Kidney (tissue), 14 donors: ENCODE data around the gene HOXA7. TPM values are rescaled to one million over a fixed set of nuclear protein-coding genes. Genes with fewer than 3 reads are reported as not detected.
A peak's percentile ranks its signal among the peaks of the same experiment; 100 is the strongest.

Experiments
- DNase-seq, 5 donors: peaks; one replicate each; pipeline ENCODE4 v3.0.0-alpha.2; 2013 to 2020
- FAIRE-seq: peaks from 2 replicates; lab custom pipeline; 2012; peaks lifted over from hg19 to GRCh38; lab: Jason Lieb, UNC
- H3K27ac ChIP-seq, 2 donors: one replicate each; pipeline ENCODE4 v1.7.0; 2013; ENCODE audit warnings: low read depth in 2 of 2, low read length in 2 of 2, inconsistent platforms in 1 of 2
- H3K27me3 ChIP-seq: one replicate; pipeline ENCODE4 v1.7.1; 2013; ENCODE audit warnings: low read length, inconsistent platforms; ENCODE audit not compliant: control insufficient read depth, insufficient read depth
- H3K36me3 ChIP-seq, 3 donors: one replicate each; pipeline versions ENCODE4 v1.7.0 to v1.7.1; 2013; ENCODE audit warnings: low read length in 3 of 3, control low read depth in 1 of 3, inconsistent platforms in 1 of 3; ENCODE audit not compliant: insufficient read depth in 3 of 3, control insufficient read depth in 2 of 3
- H3K4me1 ChIP-seq, 3 donors: one replicate each; pipeline versions ENCODE4 v1.7.0 to v1.7.1; 2013; ENCODE audit warnings: low read length in 3 of 3, inconsistent platforms in 1 of 3, low read depth in 1 of 3; ENCODE audit not compliant: control insufficient read depth in 2 of 3, insufficient read depth in 2 of 3
- H3K4me3 ChIP-seq, 3 donors: one replicate each; pipeline versions ENCODE4 v1.7.0 to v1.8.1; 2013; ENCODE audit warnings: low read length in 3 of 3, control low read depth in 1 of 3, inconsistent platforms in 1 of 3
- H3K9ac ChIP-seq, 3 donors: one replicate each; pipeline versions ENCODE4 v1.7.0 to v1.7.1; 2013; ENCODE audit warnings: low read length in 3 of 3, control low read depth in 1 of 3, inconsistent platforms in 1 of 3
- H3K9me3 ChIP-seq, 3 donors: one replicate each; pipeline versions ENCODE4 v1.7.0 to v1.7.1; 2013; ENCODE audit warnings: low read length in 3 of 3, control low read depth in 1 of 3, inconsistent platforms in 1 of 3; ENCODE audit not compliant: control insufficient read depth in 2 of 3, insufficient read depth in 1 of 3
- intact Hi-C: fragments of 100-400 bp; cut with DNase I; formaldehyde crosslinking; loops from one replicate; pipeline ENCODE4 v1.11.1; 2022
- polyA plus RNA-seq: library from polyadenylated mRNA; stranded (reverse); fragments of 350-450 nt; fragmentation: Illumina TruSeq; extraction: RNeasy Lipid Tissue Mini Kit (QIAGEN cat#74804); gene quantifications from one replicate; pipeline ENCODE4 v1.2.3, GENCODE V29; 2014; ENCODE audit warnings: low read depth, low replicate concordance; ENCODE audit not compliant: insufficient read depth
- total RNA-seq: library from RNA; stranded (reverse); fragmentation: NEBNext Ultra II Directional; extraction: Animal tissue kit (Norgen Biotek cat#: 25700); gene quantifications from one replicate; pipeline ENCODE4 v1.2.1, GENCODE V29; 2021
- TF ChIP-seq, protein P1 (sequence below): IDR thresholded peaks from 3 replicates; pipeline ENCODE4 v1.5.1; 2012; ENCODE audit warnings: mild to moderate bottlenecking, moderate library complexity, borderline replicate concordance; ENCODE audit not compliant: insufficient read depth; ENCODE audit errors: extremely low read depth
- donor health status: control.
- donor health status: control.
- donor health status: control.
- donor health status: control.
- donor health status: control.
- donor health status: DM: yes; HTN: yes; CAD: no.
- donor health status: Normal renal cell carcinoma (clear cell type).

HOXA7 gene
- total and polyA plus RNA-seq, 2 donors from 2014 or later: 23.8 to 31.3 TPM

DNA sequence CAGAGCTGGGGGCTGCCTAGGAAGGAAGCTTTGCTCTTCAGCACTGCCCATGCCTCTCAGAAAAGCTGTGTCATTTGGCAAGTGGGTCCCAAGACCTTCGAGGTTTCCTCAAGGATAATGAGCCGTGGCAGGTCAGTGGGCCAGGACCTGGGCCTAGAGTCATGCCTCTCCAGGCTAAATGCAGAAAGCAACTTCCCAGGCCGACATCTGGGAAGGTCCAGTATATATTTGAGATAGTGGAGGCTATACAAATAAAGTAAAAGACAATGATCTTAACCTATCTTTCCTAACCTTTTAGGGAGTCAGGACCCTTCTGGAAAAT lies 20.0 kb upstream of the HOXA7 start:
- peak overlapping the region in 2 of 3 donors; percentile 16 to 56 for H3K9ac ChIP-seq
- TF ChIP-seq, protein P1, sequence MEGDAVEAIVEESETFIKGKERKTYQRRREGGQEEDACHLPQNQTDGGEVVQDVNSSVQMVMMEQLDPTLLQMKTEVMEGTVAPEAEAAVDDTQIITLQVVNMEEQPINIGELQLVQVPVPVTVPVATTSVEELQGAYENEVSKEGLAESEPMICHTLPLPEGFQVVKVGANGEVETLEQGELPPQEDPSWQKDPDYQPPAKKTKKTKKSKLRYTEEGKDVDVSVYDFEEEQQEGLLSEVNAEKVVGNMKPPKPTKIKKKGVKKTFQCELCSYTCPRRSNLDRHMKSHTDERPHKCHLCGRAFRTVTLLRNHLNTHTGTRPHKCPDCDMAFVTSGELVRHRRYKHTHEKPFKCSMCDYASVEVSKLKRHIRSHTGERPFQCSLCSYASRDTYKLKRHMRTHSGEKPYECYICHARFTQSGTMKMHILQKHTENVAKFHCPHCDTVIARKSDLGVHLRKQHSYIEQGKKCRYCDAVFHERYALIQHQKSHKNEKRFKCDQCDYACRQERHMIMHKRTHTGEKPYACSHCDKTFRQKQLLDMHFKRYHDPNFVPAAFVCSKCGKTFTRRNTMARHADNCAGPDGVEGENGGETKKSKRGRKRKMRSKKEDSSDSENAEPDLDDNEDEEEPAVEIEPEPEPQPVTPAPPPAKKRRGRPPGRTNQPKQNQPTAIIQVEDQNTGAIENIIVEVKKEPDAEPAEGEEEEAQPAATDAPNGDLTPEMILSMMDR: no peak
- H3K4me1 ChIP-seq: peaks cover 0 to 4% (median 0%) of the 10 kb centered on the region in 3 donors
- DNase-seq (no peak), FAIRE-seq (no peak)
- peak overlapping the region; percentile 78 to 82 for H3K27ac ChIP-seq
- no peaks in the 10 kb centered on the region for H3K9me3 ChIP-seq
- H3K4me3 ChIP-seq: peak overlapping the region; percentile 5 to 86 (median 67)
- no peaks in the 10 kb centered on the region for H3K36me3 ChIP-seq
- intact Hi-C loops: loop anchor here (10.0 kb wide), 1 partner anchor 1322 kb away; no protein-coding TSS in a partner anchor
- H3K27me3 ChIP-seq: no peaks in the 10 kb centered on the region

DNA sequence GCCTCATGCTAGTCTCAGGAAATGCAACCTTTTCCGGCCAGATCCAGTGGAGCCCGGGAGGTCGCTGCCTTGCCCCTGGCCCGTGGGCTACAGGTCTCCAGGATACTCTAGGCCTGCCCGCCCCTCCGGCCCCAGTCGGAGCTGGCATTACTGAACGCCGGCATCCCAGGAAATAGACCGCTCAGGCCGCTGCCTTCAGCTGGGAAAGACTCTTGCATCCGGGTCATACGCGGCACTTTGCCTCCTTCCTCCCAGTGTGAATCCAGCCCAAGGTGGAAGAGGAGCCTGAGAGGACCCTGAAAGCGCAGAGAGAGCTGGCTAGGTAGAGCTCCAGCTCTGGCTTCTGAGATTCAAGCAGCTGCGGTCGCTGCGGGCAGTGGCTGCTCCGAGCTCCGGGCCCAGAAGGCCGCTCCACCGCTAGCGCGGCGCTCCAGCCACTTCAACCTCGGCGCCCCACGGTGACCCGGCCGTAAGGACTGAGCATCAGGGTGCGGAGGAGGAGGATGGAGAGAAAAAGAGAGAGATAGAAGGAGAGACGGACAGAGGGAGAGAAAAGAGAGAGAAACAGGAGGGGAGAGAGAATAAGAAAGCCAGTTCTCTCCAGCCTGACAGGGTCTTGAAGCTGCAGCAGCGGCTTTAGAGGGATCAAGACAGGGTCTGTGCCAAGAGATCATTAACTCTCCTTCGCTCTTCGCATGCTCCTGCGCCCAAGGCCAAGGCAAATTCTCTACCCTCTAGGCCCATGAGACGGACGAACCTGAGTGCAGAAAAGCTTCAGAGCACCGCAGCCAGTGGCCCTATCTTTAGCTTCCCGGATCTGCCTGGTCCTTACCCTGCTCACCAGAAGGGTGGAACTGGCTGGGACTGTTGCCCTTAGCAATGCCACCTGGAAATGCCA lies 19.4 kb upstream of the HOXA7 start:
- intact Hi-C loops: loop anchor here (10.0 kb wide), 1 partner anchor 1321 kb away; no protein-coding TSS in a partner anchor
- H3K9ac ChIP-seq: peak overlapping the region; percentile 38 to 56 (median 55)
- H3K27ac ChIP-seq: peak overlapping the region; percentile 78 to 82
- no peaks in the 10 kb centered on the region for H3K27me3 ChIP-seq
- TF ChIP-seq, protein P1: no peak
- no peaks in the 10 kb centered on the region for H3K9me3 ChIP-seq
- H3K36me3 ChIP-seq: no peaks in the 10 kb centered on the region
- peaks cover 0 to 4% (median 0%) of the 10 kb centered on the region in 3 donors for H3K4me1 ChIP-seq
- FAIRE-seq (no peak), DNase-seq (peak in 4 of 5 donors; percentile 45 to 76 (median 54))
- H3K4me3 ChIP-seq: peak overlapping the region; percentile 7 to 86 (median 67)

DNA sequence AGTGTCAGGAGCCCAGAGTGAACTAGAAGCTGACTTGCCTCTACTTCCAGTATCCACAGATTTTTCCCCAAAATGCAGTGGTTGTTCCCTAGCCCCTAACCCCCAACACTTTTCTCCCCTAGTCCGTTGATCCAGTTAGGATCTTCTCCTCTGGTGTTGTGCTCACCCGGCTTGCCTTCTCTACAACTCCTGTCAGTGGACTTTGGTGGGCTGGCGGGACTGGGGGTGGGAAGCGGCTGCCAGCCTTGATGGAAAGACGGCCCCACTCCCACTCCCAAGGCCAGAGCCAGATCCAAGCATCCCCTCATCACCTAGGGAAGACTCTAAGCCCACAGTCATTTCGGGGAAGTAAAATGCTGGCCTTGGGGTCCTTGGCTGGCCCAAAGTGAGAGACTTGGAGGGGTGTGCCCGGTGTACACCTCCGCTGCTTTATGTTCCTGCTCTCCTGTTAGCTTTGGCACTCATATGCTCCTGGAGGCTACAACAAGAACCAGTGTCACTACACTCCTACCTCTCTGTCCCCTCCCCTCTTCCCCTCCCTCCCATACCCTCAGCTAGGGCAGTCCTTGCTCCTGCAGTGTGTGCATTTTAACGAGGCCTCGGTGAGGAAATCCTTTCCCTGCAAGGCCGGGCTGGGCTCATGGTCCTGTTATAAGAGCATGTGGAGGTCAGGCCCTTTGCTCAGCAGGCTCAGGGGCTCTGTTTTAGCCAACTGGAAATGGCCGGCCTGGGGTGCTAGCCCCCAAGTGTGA lies 18.6 kb upstream of the HOXA7 start:
- Histone ChIP-seq H3K9ac (peak overlapping the region; percentile 10 to 56 (median 47)), H3K36me3 (no peaks in the 10 kb centered on the region), H3K4me3 (peak overlapping the region; percentile 7 to 86 (median 86)), H3K9me3 (no peaks in the 10 kb centered on the region), H3K27me3 (no peaks in the 10 kb centered on the region), H3K4me1 (peaks cover 0 to 4% (median 0%) of the 10 kb centered on the region in 3 donors), H3K27ac (peak overlapping the region; percentile 84 to 90)
- intact Hi-C loops: loop anchor here (10.0 kb wide), 1 partner anchor 1320 kb away; no protein-coding TSS in a partner anchor
- TF ChIP-seq, protein P1: no peak
- DNase-seq (peak; percentile 67 to 93 (median 92)), FAIRE-seq (no peak)
